ENCODE results near the gene IFRD2. TPM values are rescaled to one million over a fixed set of nuclear protein-coding genes. Genes with fewer than 3 reads are reported as not detected.
A peak's percentile ranks its signal among the peaks of the same experiment; 100 is the strongest.

IFRD2 gene
- polyA plus RNA-seq, 1 of the 3 experiments (the other 2 are of a cell fraction): 73.2 TPM

DNA sequence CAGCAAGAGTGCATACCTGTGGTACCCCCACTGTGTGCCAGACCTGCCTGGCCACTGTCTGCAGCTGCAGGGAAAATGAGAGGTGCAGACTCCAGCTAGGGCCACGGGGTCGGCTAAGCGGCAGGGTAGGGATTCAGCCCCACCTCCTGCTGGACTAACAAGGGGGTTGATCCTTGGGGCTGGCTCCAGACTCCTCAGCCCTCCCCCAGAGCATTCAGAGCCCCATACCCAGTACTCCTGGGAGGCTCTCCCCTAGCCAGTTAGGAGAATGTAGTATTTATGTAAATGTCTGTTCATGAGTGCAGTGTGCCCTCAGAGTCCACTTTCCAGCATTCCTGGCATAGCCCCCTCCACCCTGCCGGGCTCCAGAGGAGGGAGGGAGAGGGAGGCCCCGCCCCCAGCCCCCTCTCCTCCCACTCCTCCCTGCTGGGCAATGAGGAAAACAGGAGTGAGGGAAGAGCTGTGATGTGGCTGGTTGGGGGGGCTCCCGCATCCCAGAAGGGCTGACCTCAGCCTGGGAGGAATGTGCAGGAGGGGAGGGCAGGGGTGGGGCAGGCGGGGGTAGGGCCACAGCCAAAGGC is 27.8 kb downstream of the IFRD2 start (continued):
- TF ChIP-seq GATA2 (CRISPR knock-in tag; IDR thresholded peaks at IDR 0.05): no peak
- TF ChIP-seq TEAD4 (IDR thresholded peaks at IDR 0.05; ENCODE audit: borderline replicate concordance, insufficient read depth): peak; percentile 90
- TF ChIP-seq FOXM1 (IDR thresholded peaks at IDR 0.05; ENCODE audit: low read depth): no peak
- TF ChIP-seq, protein P1, sequence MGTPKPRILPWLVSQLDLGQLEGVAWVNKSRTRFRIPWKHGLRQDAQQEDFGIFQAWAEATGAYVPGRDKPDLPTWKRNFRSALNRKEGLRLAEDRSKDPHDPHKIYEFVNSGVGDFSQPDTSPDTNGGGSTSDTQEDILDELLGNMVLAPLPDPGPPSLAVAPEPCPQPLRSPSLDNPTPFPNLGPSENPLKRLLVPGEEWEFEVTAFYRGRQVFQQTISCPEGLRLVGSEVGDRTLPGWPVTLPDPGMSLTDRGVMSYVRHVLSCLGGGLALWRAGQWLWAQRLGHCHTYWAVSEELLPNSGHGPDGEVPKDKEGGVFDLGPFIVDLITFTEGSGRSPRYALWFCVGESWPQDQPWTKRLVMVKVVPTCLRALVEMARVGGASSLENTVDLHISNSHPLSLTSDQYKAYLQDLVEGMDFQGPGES (IDR thresholded peaks at IDR 0.05; ENCODE audit: low read depth, low read length): no peak
- 0 out of 2 replicates have a peak, but pooled peaks have one; percentile 17 for TF ChIP-seq TAF1 (IDR thresholded peaks at IDR 0.05; ENCODE audit: borderline replicate concordance, low read depth, low read length)
- peak; percentile 32; the same call in 1 of the 2 replicates for TF ChIP-seq FOSL2 (IDR thresholded peaks at IDR 0.05; ENCODE audit: borderline replicate concordance, low read depth)
- TF ChIP-seq, protein P2, sequence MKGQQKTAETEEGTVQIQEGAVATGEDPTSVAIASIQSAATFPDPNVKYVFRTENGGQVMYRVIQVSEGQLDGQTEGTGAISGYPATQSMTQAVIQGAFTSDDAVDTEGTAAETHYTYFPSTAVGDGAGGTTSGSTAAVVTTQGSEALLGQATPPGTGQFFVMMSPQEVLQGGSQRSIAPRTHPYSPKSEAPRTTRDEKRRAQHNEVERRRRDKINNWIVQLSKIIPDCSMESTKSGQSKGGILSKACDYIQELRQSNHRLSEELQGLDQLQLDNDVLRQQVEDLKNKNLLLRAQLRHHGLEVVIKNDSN (IDR thresholded peaks at IDR 0.05; ENCODE audit: borderline replicate concordance, low read depth): no peak
- TF ChIP-seq, protein P3, sequence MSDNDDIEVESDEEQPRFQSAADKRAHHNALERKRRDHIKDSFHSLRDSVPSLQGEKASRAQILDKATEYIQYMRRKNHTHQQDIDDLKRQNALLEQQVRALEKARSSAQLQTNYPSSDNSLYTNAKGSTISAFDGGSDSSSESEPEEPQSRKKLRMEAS (IDR thresholded peaks at IDR 0.05; ENCODE audit: low read depth): no peak
- no peak for TF ChIP-seq MEF2A (IDR thresholded peaks at IDR 0.05; ENCODE audit: borderline replicate concordance, low read depth)
- peak; percentile 58; the same call in 1 of the 2 replicates for TF ChIP-seq SIN3A (IDR thresholded peaks at IDR 0.05; ENCODE audit: borderline replicate concordance, low read depth, low read length)
- no peak; the same call in 1 of the 2 replicates for TF ChIP-seq JUND (IDR thresholded peaks at IDR 0.05)
- TF ChIP-seq NFIC (IDR thresholded peaks at IDR 0.05; ENCODE audit: borderline replicate concordance): peak; percentile 23; the same call in 1 of the 2 replicates
- TF ChIP-seq TCF12 (IDR thresholded peaks at IDR 0.05): peak; percentile 72
- no peak for TF ChIP-seq EZH2phosphoT487 (IDR thresholded peaks at IDR 0.05; ENCODE audit: borderline replicate concordance, low read depth)
- TF ChIP-seq, protein P4, sequence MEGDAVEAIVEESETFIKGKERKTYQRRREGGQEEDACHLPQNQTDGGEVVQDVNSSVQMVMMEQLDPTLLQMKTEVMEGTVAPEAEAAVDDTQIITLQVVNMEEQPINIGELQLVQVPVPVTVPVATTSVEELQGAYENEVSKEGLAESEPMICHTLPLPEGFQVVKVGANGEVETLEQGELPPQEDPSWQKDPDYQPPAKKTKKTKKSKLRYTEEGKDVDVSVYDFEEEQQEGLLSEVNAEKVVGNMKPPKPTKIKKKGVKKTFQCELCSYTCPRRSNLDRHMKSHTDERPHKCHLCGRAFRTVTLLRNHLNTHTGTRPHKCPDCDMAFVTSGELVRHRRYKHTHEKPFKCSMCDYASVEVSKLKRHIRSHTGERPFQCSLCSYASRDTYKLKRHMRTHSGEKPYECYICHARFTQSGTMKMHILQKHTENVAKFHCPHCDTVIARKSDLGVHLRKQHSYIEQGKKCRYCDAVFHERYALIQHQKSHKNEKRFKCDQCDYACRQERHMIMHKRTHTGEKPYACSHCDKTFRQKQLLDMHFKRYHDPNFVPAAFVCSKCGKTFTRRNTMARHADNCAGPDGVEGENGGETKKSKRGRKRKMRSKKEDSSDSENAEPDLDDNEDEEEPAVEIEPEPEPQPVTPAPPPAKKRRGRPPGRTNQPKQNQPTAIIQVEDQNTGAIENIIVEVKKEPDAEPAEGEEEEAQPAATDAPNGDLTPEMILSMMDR (IDR thresholded peaks at IDR 0.05): no peak
- TF ChIP-seq RAD21 (IDR thresholded peaks at IDR 0.05; ENCODE audit: low read length): no peak
- TF ChIP-seq, protein P5, sequence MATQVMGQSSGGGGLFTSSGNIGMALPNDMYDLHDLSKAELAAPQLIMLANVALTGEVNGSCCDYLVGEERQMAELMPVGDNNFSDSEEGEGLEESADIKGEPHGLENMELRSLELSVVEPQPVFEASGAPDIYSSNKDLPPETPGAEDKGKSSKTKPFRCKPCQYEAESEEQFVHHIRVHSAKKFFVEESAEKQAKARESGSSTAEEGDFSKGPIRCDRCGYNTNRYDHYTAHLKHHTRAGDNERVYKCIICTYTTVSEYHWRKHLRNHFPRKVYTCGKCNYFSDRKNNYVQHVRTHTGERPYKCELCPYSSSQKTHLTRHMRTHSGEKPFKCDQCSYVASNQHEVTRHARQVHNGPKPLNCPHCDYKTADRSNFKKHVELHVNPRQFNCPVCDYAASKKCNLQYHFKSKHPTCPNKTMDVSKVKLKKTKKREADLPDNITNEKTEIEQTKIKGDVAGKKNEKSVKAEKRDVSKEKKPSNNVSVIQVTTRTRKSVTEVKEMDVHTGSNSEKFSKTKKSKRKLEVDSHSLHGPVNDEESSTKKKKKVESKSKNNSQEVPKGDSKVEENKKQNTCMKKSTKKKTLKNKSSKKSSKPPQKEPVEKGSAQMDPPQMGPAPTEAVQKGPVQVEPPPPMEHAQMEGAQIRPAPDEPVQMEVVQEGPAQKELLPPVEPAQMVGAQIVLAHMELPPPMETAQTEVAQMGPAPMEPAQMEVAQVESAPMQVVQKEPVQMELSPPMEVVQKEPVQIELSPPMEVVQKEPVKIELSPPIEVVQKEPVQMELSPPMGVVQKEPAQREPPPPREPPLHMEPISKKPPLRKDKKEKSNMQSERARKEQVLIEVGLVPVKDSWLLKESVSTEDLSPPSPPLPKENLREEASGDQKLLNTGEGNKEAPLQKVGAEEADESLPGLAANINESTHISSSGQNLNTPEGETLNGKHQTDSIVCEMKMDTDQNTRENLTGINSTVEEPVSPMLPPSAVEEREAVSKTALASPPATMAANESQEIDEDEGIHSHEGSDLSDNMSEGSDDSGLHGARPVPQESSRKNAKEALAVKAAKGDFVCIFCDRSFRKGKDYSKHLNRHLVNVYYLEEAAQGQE (IDR thresholded peaks at IDR 0.05; ENCODE audit: low read depth, low read length): no peak

Data from SK-N-SH (cell line).